PC-9 (cell line): ENCODE measurements around the gene APOC4.

Source experiments
- CTCF ChIP-seq: fragments of 200-600 bp; sonication (generic); conservative IDR thresholded peaks from 2 replicates; pipeline ENCODE4 v1.6.1; 2017; ENCODE audit warnings: mixed run types, antibody characterized with exemption, mild to moderate bottlenecking, moderate library complexity
- EZH2 ChIP-seq: fragments of 200-600 bp; sonication (generic); IDR thresholded peaks from 2 replicates; pipeline ENCODE4 v1.8.0; 2017; ENCODE audit warnings: antibody characterized with exemption, low read depth

GRCh38 chr19:44909775-44910174 is 32.3 kb upstream of the APOC4 start:
- TF ChIP-seq CTCF (no peak), EZH2 (no peak)
